Activated T-helper 1 cell treated with Interleukin-2 at 50 U/mL for 16 hours (primary cell): ENCODE results near the gene GPR27.

ENCODE experiments used
- DNase-seq: peaks from one replicate; pipeline ENCODE4 v3.0.0-alpha.2; 2020; ENCODE audit warnings: low read depth

Gene GPR27

GRCh38 chr3:71785532-71786216, 32.0 kb downstream of the GPR27 start:
- DNase-seq, result no peak

- DNase-seq, result no peak
Observed at GRCh38 chr3:71786217-71786549, 32.5 kb downstream of the GPR27 start.

GRCh38 chr3:71786551-71786950, 32.9 kb downstream of the GPR27 start:
- no peak for DNase-seq

- no peak for DNase-seq
Observed at GRCh38 chr3:71787851-71788405, 34.3 kb downstream of the GPR27 start.

DNA sequence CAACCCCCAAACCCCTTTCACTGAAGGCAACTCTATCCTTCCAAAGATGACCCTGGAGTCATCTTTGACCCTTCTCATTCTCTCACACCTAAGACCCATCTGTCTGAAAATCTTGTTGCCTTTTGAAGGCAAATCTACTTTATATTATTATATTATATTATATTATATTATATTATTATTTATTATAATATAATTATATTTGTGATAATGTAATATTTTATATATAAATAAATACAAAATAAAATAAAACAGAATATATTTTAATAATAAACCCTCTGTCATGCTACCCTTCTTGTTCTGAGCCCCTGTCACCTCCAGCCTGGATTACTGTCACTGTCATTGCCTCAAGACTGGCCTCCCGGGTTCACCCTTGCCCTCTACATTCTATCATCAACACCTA, 36.3 kb downstream of the GPR27 start:
- DNase-seq, result no peak

DNA sequence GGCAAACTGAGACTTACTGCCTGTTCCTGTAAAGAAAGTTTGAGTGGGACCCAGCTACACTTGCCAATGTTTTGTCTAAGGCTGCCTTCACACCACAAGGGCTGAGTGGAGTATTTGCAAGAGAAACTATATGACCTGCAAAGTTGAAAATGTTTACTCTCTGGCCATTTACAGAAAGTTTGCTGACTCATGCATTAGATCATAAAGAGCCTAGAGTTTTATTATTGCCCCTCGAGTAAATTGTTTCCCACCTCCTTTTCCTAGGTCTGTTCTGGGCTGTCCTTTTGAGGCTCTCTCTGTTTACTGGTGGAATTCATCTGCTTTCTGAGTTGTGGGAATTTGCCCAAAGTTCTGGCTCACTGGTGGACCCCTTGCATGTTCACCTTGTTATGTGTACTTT, 38.0 kb downstream of the GPR27 start:
- no peak for DNase-seq

GRCh38 chr3:71796290-71796689, 42.6 kb downstream of the GPR27 start:
- DNase-seq, result no peak

GRCh38 chr3:71797455-71797854, 43.8 kb downstream of the GPR27 start:
- no peak for DNase-seq

GRCh38 chr3:71800023-71800422, 46.4 kb downstream of the GPR27 start:
- no peak for DNase-seq

- no peak for DNase-seq
Observed at GRCh38 chr3:71801986-71802385, 48.3 kb downstream of the GPR27 start.

DNA sequence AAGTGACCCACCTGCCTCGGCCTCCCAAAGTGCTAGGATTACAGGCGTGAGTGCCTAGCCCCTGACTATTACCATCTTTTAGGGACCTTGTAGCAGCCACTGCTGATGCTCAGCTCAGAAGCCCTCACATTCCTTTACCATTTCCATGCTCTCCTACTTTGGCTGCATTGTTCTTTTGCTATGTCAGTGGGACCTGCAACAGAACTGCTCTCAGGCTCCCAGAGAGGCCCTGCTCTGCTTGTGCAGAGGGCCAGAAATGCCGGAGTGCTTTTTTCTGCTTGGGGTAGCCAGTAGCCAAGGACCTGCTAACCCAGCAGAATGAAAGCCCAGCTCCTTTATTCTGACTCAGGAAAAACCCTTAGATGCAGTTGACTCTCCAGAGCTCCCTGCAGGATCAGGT, 49.6 kb downstream of the GPR27 start:
- no peak for DNase-seq

- no peak for DNase-seq
Observed at GRCh38 chr3:71805199-71805598, 51.5 kb downstream of the GPR27 start.

GRCh38 chr3:71805691-71806090, 52.0 kb downstream of the GPR27 start:
- no peak for DNase-seq
